HG02970 (cell line): ENCODE data around the gene TMEM17.

Experiments
- ATAC-seq: cut with Tn5 transposase; IDR thresholded peaks from one replicate; pipeline ENCODE4 v1.9.1; 2021; ENCODE audit warnings: mild to moderate bottlenecking, moderate library complexity, moderate number of reproducible peaks; ENCODE audit not compliant: unreplicated experiment, low FRiP score

Gene TMEM17

DNA sequence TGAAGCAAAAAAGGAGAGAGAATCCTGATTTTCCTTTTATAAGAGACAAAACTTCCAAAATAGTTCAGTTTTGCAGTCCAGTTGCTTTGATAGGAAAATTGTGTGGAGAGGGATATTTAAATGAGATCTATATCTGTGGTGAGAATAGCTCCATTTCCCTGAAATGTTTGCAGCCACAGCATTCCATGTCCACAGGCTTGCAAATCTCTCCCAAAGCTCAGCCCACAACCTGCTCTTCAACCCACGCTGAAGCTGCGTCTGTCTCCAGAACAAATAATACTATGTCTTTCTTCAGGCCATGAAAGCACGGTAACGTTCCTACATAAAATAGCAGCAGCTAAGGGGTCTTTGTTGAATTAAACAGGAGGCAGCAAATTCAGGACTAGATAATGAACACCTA is 31.8 kb downstream of the TMEM17 start:
- ATAC-seq, result no peak

GRCh38 chr2:62473246-62473827 is 32.7 kb downstream of the TMEM17 start:
- no peak for ATAC-seq

DNA sequence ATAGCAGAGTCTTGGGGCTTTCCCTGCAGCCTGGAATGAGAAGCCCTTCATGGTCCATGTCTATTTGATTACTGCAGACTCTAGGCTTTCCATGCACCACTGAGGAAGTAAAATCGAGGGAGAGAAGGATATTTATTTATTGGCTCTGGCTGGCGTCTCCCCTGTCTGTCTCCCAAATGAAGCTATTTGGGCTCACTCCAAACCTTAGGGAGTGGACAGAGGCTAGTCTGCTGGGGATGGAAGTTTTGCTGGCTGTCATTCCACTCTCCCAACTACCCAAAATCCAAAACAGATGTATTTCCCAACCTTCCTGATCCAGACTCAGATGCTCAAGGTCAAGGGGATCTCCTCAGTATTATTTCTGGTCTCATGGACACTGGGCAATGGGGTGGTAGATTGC is 33.7 kb downstream of the TMEM17 start:
- no peak for ATAC-seq

GRCh38 chr2:62471816-62472215 is 34.2 kb downstream of the TMEM17 start:
- no peak for ATAC-seq

DNA sequence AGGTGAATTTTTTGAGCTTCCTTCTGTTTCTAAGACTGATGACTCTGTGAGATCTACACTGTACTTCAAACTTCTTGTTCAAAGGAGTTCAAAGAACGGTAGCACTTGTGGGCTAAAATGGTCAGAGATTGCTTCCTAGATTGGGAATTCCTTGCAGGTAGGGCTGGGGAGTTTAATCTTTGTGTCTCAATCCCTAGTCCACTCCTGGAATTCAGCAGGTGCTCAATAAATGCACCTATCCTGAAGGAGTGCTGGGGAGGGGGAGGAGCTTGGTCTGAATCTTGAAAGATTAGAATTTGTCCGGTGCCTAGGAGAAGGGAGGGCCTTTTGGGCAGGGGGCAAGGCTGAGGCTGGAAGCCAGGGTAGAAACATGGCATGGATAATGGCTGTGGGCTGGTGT is 34.6 kb downstream of the TMEM17 start:
- no peak for ATAC-seq

DNA sequence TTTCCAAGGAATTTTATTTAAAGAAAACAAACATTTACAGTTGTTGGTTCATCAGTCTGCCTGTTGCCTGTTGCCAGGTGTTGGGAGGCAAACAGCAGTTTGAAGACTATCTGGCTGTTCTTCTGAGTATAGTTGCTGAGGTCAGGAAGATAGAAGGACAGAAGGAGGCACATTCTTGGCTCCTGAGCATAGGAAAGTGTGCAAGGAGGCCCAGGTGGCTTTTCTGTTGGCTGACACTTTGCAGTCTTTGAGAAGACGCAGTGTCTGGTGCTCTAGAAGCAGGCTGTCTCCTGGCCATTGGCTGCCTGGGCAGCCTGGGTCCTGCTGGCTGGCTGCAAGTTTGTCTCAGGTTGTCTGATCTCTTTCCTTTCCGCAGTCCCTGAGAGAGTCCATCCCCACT is 36.4 kb downstream of the TMEM17 start:
- ATAC-seq, result no peak

DNA sequence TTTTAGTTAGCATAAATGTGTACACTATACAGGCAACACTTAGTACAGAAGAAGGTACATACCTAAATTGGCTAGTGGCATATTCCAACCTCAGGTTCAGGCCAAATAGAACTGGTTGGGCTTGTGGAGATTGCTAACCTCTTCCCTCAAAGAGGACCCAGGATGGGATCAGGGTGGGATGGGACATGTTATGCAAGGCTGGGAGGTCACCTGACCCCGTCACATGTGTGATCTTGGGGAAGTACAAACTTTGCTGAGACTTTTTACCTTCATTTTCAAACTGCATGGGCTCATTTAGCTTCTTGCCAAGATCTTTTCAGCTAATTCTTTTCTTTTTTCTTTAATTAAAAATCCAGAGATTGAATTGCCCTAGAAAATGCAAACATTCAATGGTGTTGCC is 36.9 kb downstream of the TMEM17 start:
- ATAC-seq, result no peak

- no peak for ATAC-seq
Observed at GRCh38 chr2:62467475-62468321, 38.3 kb downstream of the TMEM17 start.

- no peak for ATAC-seq
Observed at GRCh38 chr2:62467100-62467474, 38.9 kb downstream of the TMEM17 start.

GRCh38 chr2:62466503-62466854 is 39.5 kb downstream of the TMEM17 start:
- ATAC-seq, result no peak

DNA sequence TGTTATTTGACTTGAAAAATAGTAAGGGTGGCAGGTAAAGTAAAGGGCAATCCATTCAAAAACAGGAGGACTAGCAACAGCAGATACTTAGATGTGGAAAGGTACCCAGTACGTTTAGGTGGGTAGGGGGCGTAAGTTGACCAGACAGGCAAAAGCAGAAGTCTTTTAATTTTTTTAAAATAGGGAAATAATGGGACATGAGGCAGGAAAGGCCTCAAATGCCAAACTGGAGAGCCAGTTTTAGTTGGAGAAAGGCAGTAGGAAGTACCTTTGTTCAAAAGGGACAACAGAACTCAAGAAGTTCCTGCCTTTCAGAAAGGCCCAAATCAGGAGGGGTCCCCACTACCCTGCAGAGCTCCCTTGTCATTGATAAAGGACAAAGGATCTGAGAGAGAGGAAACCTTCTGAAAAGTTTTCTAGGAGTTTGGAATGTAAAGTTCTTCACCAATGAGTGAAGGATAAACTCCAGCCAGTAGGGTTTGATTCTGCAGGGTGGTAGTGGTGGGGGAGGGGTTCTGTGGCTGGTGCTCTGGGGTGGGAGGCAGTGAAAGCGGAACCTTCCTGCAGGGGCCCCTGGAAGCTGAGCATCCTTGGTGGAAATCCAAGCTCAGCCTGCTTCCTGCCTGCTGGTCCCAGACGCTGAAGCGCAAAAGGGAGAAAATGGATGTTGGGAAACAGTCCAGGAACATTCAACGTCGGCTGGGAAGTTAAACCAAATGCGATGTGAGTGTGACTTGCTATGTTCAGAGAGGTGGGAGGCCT is 40.1 kb downstream of the TMEM17 start:
- no peak for ATAC-seq

- no peak for ATAC-seq
Observed at GRCh38 chr2:62465039-62465740, 40.8 kb downstream of the TMEM17 start.

DNA sequence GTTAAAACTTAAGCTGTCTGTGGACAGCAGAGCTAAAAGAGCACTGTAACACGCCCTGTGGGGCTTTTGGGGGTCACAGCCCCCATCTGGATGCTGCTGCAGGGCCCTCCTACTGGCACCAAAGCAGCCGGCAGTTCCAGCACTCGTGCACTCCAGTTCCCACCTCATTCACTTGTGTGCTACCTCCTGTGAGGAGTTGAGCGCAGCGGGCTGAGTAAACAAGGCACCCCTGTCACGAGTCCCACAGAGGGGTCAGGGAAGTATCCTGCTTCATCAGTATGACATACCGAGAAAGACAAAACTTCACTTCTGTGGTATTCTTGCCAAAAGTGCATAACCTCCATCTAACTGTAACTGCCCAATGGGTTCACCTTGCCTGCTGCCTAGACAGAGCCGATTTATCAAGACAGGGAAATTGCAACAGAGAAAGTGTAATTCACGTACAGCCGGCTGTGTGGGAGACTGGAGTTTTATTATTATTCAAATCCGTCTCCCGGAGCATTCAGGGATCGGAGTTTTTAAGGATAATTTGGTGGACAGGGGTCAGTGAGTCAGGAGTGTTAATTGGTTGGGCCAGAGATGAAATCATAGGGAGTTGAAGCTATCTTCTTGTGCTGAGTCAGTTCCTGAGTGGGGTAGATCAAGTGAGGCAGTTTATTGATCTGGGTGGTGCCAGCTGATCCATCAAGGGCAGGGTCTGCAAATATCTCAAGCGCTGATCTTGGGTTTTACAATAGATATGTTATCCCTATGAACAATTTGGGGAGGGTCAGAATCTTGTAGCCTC is 41.6 kb downstream of the TMEM17 start:
- no peak for ATAC-seq

DNA sequence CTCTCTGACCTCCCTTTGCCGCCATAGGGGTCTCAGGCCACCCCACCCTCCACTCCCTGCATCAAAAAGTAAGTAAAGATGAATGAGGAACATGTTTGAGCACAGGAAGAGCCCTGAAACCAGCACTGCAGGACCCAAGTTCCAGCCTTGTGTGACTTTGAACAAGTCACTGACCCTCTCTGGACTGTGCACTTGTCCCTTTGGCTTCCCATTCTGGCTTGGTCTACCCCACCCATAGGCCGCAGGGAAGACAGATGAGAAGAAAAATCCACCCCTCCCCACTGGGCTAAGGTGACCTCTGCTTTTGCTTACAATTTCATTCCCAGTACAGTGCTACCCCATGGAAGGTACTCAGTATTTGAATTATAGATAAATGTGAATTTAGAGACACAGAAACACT is 43.8 kb downstream of the TMEM17 start:
- ATAC-seq, result no peak

GRCh38 chr2:62461707-62462106 is 44.3 kb downstream of the TMEM17 start:
- no peak for ATAC-seq

DNA sequence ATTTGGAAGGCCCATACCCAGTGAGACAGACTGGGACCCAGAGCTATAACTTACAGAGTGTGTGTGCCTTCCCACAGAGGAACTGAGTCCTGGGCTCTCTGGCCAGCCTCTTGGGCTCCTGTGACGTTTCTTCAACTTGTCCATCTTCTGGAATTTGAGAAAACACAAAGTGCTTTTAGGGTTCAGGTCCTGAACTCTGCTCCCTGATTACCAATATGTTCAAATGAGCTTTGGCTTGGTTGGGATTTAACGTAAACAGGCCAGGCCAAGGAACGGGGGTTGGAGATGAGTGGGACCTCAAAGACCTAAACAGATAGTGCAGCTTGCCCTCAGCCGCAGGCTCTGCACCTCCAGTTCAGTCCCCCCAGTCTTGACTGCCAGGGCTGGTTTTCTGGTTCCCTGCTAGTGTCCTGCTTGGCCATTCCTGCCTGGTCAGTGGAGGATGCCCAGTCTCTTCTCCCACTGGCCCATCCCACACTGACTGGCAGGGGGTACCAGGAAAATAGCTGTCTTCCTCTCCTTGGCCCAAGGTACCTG is 44.9 kb downstream of the TMEM17 start:
- ATAC-seq, result no peak

DNA sequence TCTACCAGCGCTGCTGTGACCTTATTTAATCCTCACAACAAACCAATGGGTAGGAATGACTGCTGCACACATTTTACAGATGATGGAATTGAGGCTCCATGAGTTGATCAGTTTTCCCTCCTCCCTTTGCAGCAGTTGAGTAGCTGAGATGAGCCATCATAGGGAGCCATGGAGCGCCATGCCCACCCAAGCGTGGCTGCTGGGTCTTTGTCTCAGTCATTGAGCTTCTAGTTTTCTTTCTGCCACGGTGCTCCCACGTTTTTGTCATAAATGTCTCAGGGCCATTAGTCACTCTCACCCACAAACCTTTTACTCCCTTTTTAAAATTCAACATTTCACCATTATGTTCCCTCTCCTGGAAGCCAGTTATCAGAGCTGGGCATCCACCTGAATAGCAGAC is 45.8 kb downstream of the TMEM17 start:
- ATAC-seq, result no peak

GRCh38 chr2:62459672-62460071 is 46.3 kb downstream of the TMEM17 start:
- ATAC-seq, result no peak

DNA sequence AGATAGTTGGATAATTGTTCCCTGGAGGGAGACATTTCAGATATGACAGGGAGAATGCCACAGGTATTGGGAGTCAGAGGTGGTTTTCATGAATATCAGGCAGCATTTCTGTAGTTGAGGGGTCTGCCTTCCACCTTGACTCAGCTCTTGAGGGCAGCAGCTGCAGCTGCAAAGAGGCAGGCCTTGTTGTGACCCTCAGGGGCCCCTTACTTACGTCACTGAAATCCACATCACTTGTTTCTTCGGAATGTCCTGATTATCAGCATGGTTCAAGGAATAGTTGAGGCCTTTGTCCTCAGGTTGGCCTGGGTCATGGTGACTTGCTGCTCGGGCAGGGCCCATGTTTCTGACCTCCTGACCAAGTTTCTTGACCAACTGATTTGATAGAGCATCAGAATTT is 46.9 kb downstream of the TMEM17 start:
- ATAC-seq, result no peak

DNA sequence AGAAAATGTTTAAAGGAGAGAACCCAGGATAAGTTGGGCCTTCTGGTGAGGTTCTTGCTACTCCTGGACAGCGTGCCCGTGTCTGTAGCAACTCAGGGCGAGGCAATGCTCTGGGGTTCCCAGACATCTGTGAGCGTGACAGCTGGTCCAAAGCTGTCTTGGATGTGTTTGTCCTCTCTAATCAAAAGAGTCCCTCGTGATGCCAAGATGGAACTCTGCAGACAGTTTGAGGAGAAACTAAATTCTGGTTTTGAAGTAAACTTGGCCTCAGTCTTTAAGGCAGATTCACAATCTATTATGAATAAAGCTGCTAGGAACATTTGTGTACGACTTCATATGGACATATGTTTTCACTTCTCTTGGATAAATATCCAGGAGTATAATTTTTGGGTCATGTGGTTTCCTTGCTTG is 47.3 kb downstream of the TMEM17 start:
- ATAC-seq, result no peak
